CD14-positive monocyte (primary cell): Measurements from ENCODE around the gene APC2. TPM values are rescaled to one million over a fixed set of nuclear protein-coding genes. Genes with fewer than 3 reads are reported as not detected.
A peak's percentile ranks its signal among the peaks of the same experiment; 100 is the strongest.

ENCODE experiments used
- DNase-seq, 3 donors: peaks; one replicate each; pipeline ENCODE4 v3.0.0-alpha.2; 2011 to 2022
- H2AFZ ChIP-seq: 2 replicates; pipeline ENCODE4 v1.6.0; 2012; ENCODE audit warnings: mild to moderate bottlenecking, low read depth, low read length, inconsistent platforms; ENCODE audit not compliant: insufficient read depth, poor library complexity, severe bottlenecking
- H3K27ac ChIP-seq, 2 donors: 1 replicate in 1 of 2; 2 replicates in 1 of 2; pipeline ENCODE4 v1.5.1; 2012 to 2013; ENCODE audit warnings: low read length in 2 of 2, control low read depth in 1 of 2, inconsistent platforms in 1 of 2, low read depth in 1 of 2, mild to moderate bottlenecking in 1 of 2
- H3K27me3 ChIP-seq, 2 donors: one replicate each; pipeline versions ENCODE4 v1.6.0 to v1.6.1; 2011 to 2013; ENCODE audit warnings: low read length in 2 of 2; ENCODE audit not compliant: control insufficient read depth in 2 of 2, insufficient read depth in 2 of 2
- H3K36me3 ChIP-seq, 2 donors: replicated peaks in 1 of 2; 1 replicate in 1 of 2; 2 replicates in 1 of 2; pipeline versions ENCODE4 v1.5.1 to v1.6.1; 2012 to 2013; ENCODE audit warnings: low read length in 2 of 2, control low read depth in 1 of 2, inconsistent platforms in 1 of 2, mild to moderate bottlenecking in 1 of 2; ENCODE audit not compliant: insufficient read depth in 2 of 2, control insufficient read depth in 1 of 2
- H3K4me1 ChIP-seq, 2 donors: 1 replicate in 1 of 2; 2 replicates in 1 of 2; pipeline versions ENCODE4 v1.5.1 to v1.6.1; 2012 to 2013; ENCODE audit warnings: low read length in 2 of 2, control low read depth in 1 of 2, inconsistent platforms in 1 of 2, mild to moderate bottlenecking in 1 of 2, moderate library complexity in 1 of 2; ENCODE audit not compliant: insufficient read depth in 2 of 2, control insufficient read depth in 1 of 2
- H3K4me2 ChIP-seq: replicated peaks from 2 replicates; pipeline ENCODE3; 2012; ENCODE audit warnings: low read length, moderate library complexity, mild to moderate bottlenecking; ENCODE audit not compliant: poor library complexity, severe bottlenecking; ENCODE audit errors: extremely low read depth
- H3K4me3 ChIP-seq, 3 experiments: fragments of 200-600 bp in 1 of 3; sonication (generic) in 1 of 3; replicated peaks in 1 of 3; 1 replicate in 2 of 3; 2 replicates in 1 of 3; pipeline ENCODE4 v1.5.1; 2011 to 2013; ENCODE audit warnings: low read length in 3 of 3, mild to moderate bottlenecking in 3 of 3, control low read depth in 2 of 3, low read depth in 2 of 3, inconsistent platforms in 1 of 3, moderate library complexity in 1 of 3
- H3K79me2 ChIP-seq: 2 replicates; pipeline ENCODE4 v1.6.0; 2012; ENCODE audit warnings: mild to moderate bottlenecking, control low read depth, inconsistent platforms, low read length, moderate library complexity; ENCODE audit not compliant: insufficient read depth
- H3K9ac ChIP-seq: 2 replicates; pipeline ENCODE4 v1.6.0; 2017; ENCODE audit warnings: low read length, mild to moderate bottlenecking; ENCODE audit not compliant: insufficient read depth, poor library complexity, severe bottlenecking
- H3K9me3 ChIP-seq, 2 donors: replicated peaks in 1 of 2; 1 replicate in 1 of 2; 2 replicates in 1 of 2; pipeline versions ENCODE4 v1.5.1 to v1.6.1; 2012 to 2013; ENCODE audit warnings: low read length in 2 of 2, control low read depth in 1 of 2; ENCODE audit not compliant: control insufficient read depth in 1 of 2, insufficient read depth in 1 of 2
- H4K20me1 ChIP-seq: 2 replicates; pipeline ENCODE4 v1.6.0; 2012; ENCODE audit warnings: mild to moderate bottlenecking, low read length, control low read depth, moderate library complexity; ENCODE audit not compliant: insufficient read depth
- H3K27ac Mint-ChIP-seq, 7 donors: one replicate each; pipeline ENCODE4 v1.8.0; 2020; ENCODE audit warnings: mild to moderate bottlenecking in 7 of 7, mixed read lengths in 7 of 7, moderate library complexity in 6 of 7, inconsistent platforms in 2 of 7
- H3K27me3 Mint-ChIP-seq, 3 donors: one replicate each; pipeline ENCODE4 v1.8.0; 2021 to 2022; ENCODE audit warnings: low read depth in 3 of 3, mild to moderate bottlenecking in 3 of 3, mixed read lengths in 3 of 3, moderate library complexity in 3 of 3, inconsistent platforms in 1 of 3
- H3K36me3 Mint-ChIP-seq, 2 donors: one replicate each; pipeline ENCODE4 v1.8.0; 2020; ENCODE audit warnings: mixed read lengths in 2 of 2, inconsistent platforms in 1 of 2, mild to moderate bottlenecking in 1 of 2
- H3K4me1 Mint-ChIP-seq: one replicate; pipeline ENCODE4 v1.8.0; 2020; ENCODE audit warnings: mild to moderate bottlenecking, mixed read lengths
- H3K4me3 Mint-ChIP-seq, 2 donors: one replicate each; pipeline ENCODE4 v1.8.0; 2020; ENCODE audit warnings: mild to moderate bottlenecking in 2 of 2, mixed read lengths in 2 of 2, moderate library complexity in 1 of 2
- H3K9me3 Mint-ChIP-seq, 7 donors: one replicate each; pipeline ENCODE4 v1.8.0; 2020 to 2022; ENCODE audit warnings: mixed read lengths in 7 of 7, mild to moderate bottlenecking in 6 of 7, moderate library complexity in 6 of 7, inconsistent platforms in 2 of 7
- WGBS: methylation state at CpG from one replicate; pipeline ENCODE4 v1.1.5; 2013; ENCODE audit warnings: missing lambda C conversion rate; ENCODE audit not compliant: insufficient coverage; 5-methylcytosine and 5-hydroxymethylcytosine counted together
- intact Hi-C, 2 donors: fragments of 100-400 bp; cut with micrococcal nuclease; formaldehyde crosslinking; loops; one replicate each; pipeline versions ENCODE4 v1.15.0 to v1.15.1; 2023
- polyA plus RNA-seq, 3 donors: library from polyadenylated mRNA; depleted of rRNA in 1 of 3; unstranded in 2 of 3; stranded (reverse) in 1 of 3; fragments of 300-500 nt in 2 of 3; fragments of >200 nt in 1 of 3; fragmentation: Illumina TruSeq in 2 of 3; gene quantifications; 1 replicate in 2 of 3; 2 replicates in 1 of 3; pipeline ENCODE4 v1.2.3, GENCODE V29; 2012 to 2021
- TF ChIP-seq, protein P1 (sequence below): fragments of 200-600 bp; IDR thresholded peaks from one replicate; pipeline ENCODE4 v1.8.0; 2022; ENCODE audit warnings: antibody characterized with exemption, mild to moderate bottlenecking

The APC2 gene
- polyA plus RNA-seq, 3 donors: 0.04 TPM; not detected in 2

DNA sequence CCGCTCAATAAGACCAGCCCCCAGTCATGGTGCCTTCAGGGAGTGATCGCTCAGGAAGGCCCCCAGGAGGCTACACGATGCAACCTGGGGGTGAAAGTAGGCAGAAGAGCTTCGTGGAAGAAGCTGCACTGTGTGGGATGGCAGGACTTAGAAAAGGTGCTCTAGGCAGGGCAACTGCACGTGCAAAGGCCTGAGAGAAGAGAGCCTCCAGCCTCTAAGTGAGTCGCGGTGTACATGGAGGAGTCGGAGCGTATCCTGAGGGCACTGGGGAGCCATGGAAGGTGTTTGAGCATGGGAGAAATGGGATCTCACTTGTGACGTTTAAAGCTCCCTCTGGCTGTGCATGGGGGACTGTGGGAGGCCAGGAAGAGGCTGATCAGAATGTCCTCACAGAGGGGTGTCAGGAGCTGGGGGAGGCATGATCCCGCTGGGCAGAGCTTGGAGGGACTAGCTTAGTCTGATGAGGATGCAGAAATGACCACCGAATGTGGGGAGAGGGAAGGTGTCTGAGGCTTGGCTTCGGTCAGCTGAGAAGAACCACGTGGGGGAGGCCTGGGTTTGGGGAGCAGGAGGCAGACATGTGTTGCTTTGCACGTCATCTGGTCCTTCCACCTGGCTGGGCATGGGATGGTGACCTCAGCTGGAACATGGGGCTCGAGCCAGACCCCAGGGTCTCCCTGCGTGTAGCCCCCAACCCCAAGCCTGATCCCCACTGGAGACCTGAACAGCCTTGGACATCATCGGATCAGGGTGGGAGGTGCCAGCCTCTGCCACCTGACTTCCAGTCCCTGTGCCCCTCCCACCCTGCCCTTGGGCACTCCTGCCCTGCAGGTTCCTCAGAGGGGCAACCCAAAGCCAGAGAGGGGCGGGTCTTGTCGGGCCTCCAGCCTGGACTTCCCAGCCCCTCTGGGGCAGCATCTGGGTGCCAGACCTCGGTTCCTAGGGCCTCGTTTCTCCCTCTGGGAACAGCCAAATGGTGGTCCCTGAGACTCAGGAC, 1.1 kb downstream of the APC2 start:
- Histone ChIP-seq H3K79me2 (no peaks in the 10 kb centered on the region), H3K9me3 (peaks cover 6 to 33% of the 10 kb centered on the region in 2 donors), H3K4me2 (no peak overlapping the region), H3K4me1 (peaks cover 15 to 22% of the 10 kb centered on the region in 2 donors), H3K9ac (no peak overlapping the region), H4K20me1 (peaks cover 21% of the 10 kb centered on the region), H3K27me3 (peaks cover 45 to 95% of the 10 kb centered on the region in 2 donors), H3K36me3 (no peaks in the 10 kb centered on the region), H3K27ac (no peak overlapping the region), H2AFZ (no peak overlapping the region), H3K4me3 (no peak overlapping the region)
- intact Hi-C loops: no loop called here
- Mint-ChIP-seq H3K27me3 (peaks cover 81 to 98% (median 87%) of the 10 kb centered on the region in 3 donors), H3K4me1 (peaks cover 13% of the 10 kb centered on the region), H3K9me3 (peaks cover 7 to 41% (median 22%) of the 10 kb centered on the region in 7 donors), H3K4me3 (peak overlapping the region in 1 of 2 donors; percentile 83), H3K36me3 (peaks cover 5 to 12% of the 10 kb centered on the region in 2 donors), H3K27ac (no peak overlapping the region)
- TF ChIP-seq, protein P1, sequence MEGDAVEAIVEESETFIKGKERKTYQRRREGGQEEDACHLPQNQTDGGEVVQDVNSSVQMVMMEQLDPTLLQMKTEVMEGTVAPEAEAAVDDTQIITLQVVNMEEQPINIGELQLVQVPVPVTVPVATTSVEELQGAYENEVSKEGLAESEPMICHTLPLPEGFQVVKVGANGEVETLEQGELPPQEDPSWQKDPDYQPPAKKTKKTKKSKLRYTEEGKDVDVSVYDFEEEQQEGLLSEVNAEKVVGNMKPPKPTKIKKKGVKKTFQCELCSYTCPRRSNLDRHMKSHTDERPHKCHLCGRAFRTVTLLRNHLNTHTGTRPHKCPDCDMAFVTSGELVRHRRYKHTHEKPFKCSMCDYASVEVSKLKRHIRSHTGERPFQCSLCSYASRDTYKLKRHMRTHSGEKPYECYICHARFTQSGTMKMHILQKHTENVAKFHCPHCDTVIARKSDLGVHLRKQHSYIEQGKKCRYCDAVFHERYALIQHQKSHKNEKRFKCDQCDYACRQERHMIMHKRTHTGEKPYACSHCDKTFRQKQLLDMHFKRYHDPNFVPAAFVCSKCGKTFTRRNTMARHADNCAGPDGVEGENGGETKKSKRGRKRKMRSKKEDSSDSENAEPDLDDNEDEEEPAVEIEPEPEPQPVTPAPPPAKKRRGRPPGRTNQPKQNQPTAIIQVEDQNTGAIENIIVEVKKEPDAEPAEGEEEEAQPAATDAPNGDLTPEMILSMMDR: no peak
- WGBS: 57% methylated on average over 17 of the region's 22 CpGs
- DNase-seq: no peak

DNA sequence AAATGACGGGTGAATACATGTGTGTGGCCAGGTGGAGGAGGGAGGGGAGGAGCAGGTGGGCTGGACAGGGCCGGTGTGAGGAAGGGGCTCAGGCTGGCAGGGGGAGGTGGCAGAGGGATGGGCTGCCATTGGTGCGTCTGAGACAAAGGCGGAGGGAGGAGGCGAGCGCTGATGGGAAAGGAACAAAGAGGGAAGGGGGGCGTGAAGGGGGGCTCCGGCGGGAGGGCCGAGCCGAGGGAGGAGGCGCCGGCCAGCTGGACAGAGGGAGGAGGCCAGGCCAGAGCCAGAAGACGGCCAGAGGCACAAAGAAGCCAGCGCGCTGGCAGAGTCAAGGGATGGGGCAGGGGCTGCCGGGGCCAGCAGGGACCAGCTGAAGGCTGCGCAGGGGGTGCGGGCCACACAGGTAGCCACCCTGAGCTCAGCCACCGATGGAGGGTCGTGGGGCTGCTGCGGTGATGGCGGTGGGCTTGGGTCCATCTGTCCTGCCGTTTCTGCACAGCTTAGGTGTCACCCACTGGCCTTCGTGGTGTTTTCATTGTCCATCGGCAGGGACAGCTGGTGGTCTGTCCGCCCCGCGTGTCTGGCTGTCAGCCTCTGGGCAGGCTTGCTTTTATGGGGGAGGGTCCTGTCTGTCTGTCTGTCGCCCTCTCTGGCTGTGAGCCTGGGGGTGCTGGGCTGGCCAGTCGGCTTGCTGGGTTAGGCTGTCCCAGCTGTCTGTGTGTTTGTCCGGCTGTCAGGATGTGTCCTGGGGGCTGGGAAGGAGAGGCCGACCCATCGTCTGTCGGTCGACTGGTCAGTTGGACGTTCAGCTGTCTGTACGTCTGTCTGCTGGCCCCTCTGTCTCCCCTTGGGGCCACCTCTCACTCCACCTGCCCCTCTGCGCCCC, 2.2 kb downstream of the APC2 start:
- Histone ChIP-seq H3K4me3 (no peak overlapping the region), H3K79me2 (no peaks in the 10 kb centered on the region), H3K27ac (no peak overlapping the region), H3K9ac (no peak overlapping the region), H3K4me2 (no peak overlapping the region), H3K27me3 (peaks cover 48 to 95% of the 10 kb centered on the region in 2 donors), H4K20me1 (peaks cover 13% of the 10 kb centered on the region), H3K36me3 (no peaks in the 10 kb centered on the region), H2AFZ (no peak overlapping the region), H3K9me3 (peaks cover 6 to 40% of the 10 kb centered on the region in 2 donors), H3K4me1 (peaks cover 15% of the 10 kb centered on the region in 2 donors)
- Mint-ChIP-seq H3K4me3 (peak overlapping the region in 1 of 2 donors; percentile 55), H3K4me1 (peaks cover 11% of the 10 kb centered on the region), H3K36me3 (peaks cover 5 to 12% of the 10 kb centered on the region in 2 donors), H3K9me3 (peaks cover 7 to 39% (median 21%) of the 10 kb centered on the region in 7 donors), H3K27me3 (peaks cover 84 to 99% (median 93%) of the 10 kb centered on the region in 3 donors), H3K27ac (no peak overlapping the region)
- WGBS: 47% methylated on average over 33 of the region's 39 CpGs
- TF ChIP-seq, protein P1: no peak
- no peak for DNase-seq
- intact Hi-C loops: no loop called here
